Glutamatergic neuron (in vitro differentiated cells): Measurements from ENCODE around the gene SMIM5. TPM values are rescaled to one million over a fixed set of nuclear protein-coding genes. Genes with fewer than 3 reads are reported as not detected.
"Not testable (repeated sequence)": the region's sequence is repeated elsewhere in the genome, so short reads cannot be mapped to it uniquely, and the experiment has no call there.

Source experiments
- DNase-seq: peaks from one replicate; pipeline ENCODE4 v3.0.0; 2022
- H3K27ac Mint-ChIP-seq: one replicate; pipeline ENCODE4 v1.8.0; 2020; ENCODE audit warnings: mild to moderate bottlenecking, mixed read lengths, inconsistent platforms; ENCODE audit not compliant: unreplicated experiment
- H3K27me3 Mint-ChIP-seq: one replicate; pipeline ENCODE4 v1.8.0; 2020; ENCODE audit warnings: mild to moderate bottlenecking, moderate library complexity, mixed read lengths, inconsistent platforms; ENCODE audit not compliant: unreplicated experiment
- H3K36me3 Mint-ChIP-seq: one replicate; pipeline ENCODE4 v1.8.0; 2020; ENCODE audit warnings: mild to moderate bottlenecking, mixed read lengths, inconsistent platforms; ENCODE audit not compliant: unreplicated experiment
- H3K4me1 Mint-ChIP-seq: one replicate; pipeline ENCODE4 v1.8.0; 2020; ENCODE audit warnings: mild to moderate bottlenecking, low read depth, mixed read lengths, inconsistent platforms; ENCODE audit not compliant: unreplicated experiment
- H3K4me3 Mint-ChIP-seq: one replicate; pipeline ENCODE4 v1.8.0; 2020; ENCODE audit warnings: mild to moderate bottlenecking, mixed read lengths, inconsistent platforms; ENCODE audit not compliant: unreplicated experiment
- H3K9me3 Mint-ChIP-seq: one replicate; pipeline ENCODE4 v1.8.0; 2020; ENCODE audit warnings: mild to moderate bottlenecking, moderate library complexity, mixed read lengths, inconsistent platforms; ENCODE audit not compliant: unreplicated experiment
- CTCF ChIP-seq: fragments of 200-600 bp; sonication (generic); IDR thresholded peaks from one replicate; pipeline ENCODE4 v1.5.0; 2021; ENCODE audit not compliant: partially characterized antibody, unreplicated experiment
- total RNA-seq: library from RNA; stranded (reverse); fragmentation: NEBNext Ultra II Directional; extraction: Animal tissue kit (Norgen Biotek cat#: 25700); gene quantifications from one replicate; pipeline ENCODE4 v1.2.1, GENCODE V29; 2021; ENCODE audit not compliant: unreplicated experiment

Gene SMIM5
- total RNA-seq, 1 donor from 2014 or later = 0.20 TPM

DNA sequence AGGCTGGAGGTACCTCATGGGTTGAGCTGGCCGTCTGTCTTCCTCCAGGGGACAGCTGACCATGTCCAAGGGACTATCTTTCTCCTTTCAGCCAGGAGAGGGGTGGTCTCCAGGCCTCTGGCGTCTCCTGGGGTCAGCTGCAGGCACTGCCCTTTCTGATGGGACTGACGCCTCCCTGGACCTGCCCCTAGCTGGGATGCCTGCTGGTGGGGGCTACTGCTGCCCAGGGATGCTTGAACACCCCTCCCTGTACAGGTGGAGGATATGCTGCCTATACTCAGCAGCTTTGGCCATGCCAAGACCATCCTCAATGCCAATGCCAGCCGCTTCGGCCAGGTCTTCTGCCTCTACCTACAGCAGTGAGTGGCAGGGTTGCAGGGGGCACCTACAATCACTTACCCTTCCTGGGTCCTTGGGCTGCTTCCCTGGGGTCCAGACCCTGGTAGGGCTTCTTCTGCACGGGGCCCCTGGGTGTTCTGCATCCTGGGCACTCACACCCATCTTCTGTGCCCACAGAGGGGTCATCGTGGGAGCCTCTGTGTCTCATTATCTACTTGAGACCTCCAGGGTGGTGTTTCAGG is 41.4 kb upstream of the SMIM5 start:
- peaks cover 6% of the 10 kb centered on the region for H3K27me3 Mint-ChIP-seq
- no peak overlapping the region for H3K4me3 Mint-ChIP-seq
- H3K4me1 Mint-ChIP-seq = no peaks in the 10 kb centered on the region
- DNase-seq = no peak
- no peak for TF ChIP-seq CTCF
- H3K9me3 Mint-ChIP-seq = peaks cover 2% of the 10 kb centered on the region
- no peak overlapping the region for H3K27ac Mint-ChIP-seq
- H3K36me3 Mint-ChIP-seq = no peaks in the 10 kb centered on the region

GRCh38 chr17:75592348-75593020 is 40.8 kb upstream of the SMIM5 start:
- DNase-seq = no peak
- H3K27me3 Mint-ChIP-seq = peaks cover 6% of the 10 kb centered on the region
- no peak for TF ChIP-seq CTCF
- H3K27ac Mint-ChIP-seq = no peak overlapping the region
- H3K36me3 Mint-ChIP-seq = no peaks in the 10 kb centered on the region
- H3K4me1 Mint-ChIP-seq = no peaks in the 10 kb centered on the region
- H3K4me3 Mint-ChIP-seq = no peak overlapping the region
- H3K9me3 Mint-ChIP-seq = peaks cover 5% of the 10 kb centered on the region

- not testable (repeated sequence) for H3K9me3 Mint-ChIP-seq, DNase-seq, H3K27ac Mint-ChIP-seq, H3K36me3 Mint-ChIP-seq, H3K4me1 Mint-ChIP-seq, H3K4me3 Mint-ChIP-seq, H3K27me3 Mint-ChIP-seq
Measured at GRCh38 chr17:75593430-75593829, 39.8 kb upstream of the SMIM5 start.

GRCh38 chr17:75594499-75595283 is 38.5 kb upstream of the SMIM5 start:
- no peaks in the 10 kb centered on the region for H3K4me1 Mint-ChIP-seq
- no peak for TF ChIP-seq CTCF
- peaks cover 5% of the 10 kb centered on the region for H3K9me3 Mint-ChIP-seq
- no peak overlapping the region for H3K27ac Mint-ChIP-seq
- DNase-seq = no peak
- H3K27me3 Mint-ChIP-seq = peaks cover 6% of the 10 kb centered on the region
- H3K4me3 Mint-ChIP-seq = no peak overlapping the region
- H3K36me3 Mint-ChIP-seq = no peaks in the 10 kb centered on the region

- no peak for TF ChIP-seq CTCF
- H3K27ac Mint-ChIP-seq = no peak overlapping the region
- peaks cover 6% of the 10 kb centered on the region for H3K27me3 Mint-ChIP-seq
- no peak overlapping the region for H3K4me3 Mint-ChIP-seq
- no peaks in the 10 kb centered on the region for H3K36me3 Mint-ChIP-seq
- H3K9me3 Mint-ChIP-seq = peaks cover 5% of the 10 kb centered on the region
- no peak for DNase-seq
- no peaks in the 10 kb centered on the region for H3K4me1 Mint-ChIP-seq
Measured at GRCh38 chr17:75595284-75595919, 37.8 kb upstream of the SMIM5 start.
